A673 (cell line): ENCODE data around the gene MYLK4. TPM values are rescaled to one million over a fixed set of nuclear protein-coding genes. Genes with fewer than 3 reads are reported as not detected.

Experiments used
- BruUV-seq: library from RNA; stranded (reverse); fragments of 400-500 nt; replicated peaks from 2 replicates; lab custom pipeline; 2021; lab: Mats Ljungman, UMichigan
- CTCF ChIA-PET: fragments of 300-600 bp; sonication (Branson Sonifier 250); formaldehyde crosslinking; loops from one replicate; lab custom pipeline; 2022; ENCODE audit warnings: antibody characterized with exemption; lab: Charles Lee
- POLR2A ChIA-PET: fragments of 300-600 bp; sonication (Branson Sonifier 250); formaldehyde crosslinking; loops from one replicate; lab custom pipeline; 2022; ENCODE audit warnings: antibody characterized with exemption; ENCODE audit not compliant: low non-redundant PET; lab: Charles Lee
- DNase-seq: peaks from one replicate; pipeline ENCODE4 v3.0.0-alpha.2; 2015; ENCODE audit warnings: low spot score
- H3K27ac ChIP-seq: fragments of 200-600 bp; sonication (generic); 2 replicates; pipeline ENCODE4 v1.5.1; 2016; ENCODE audit warnings: mixed run types, low read depth, mild to moderate bottlenecking, mixed read lengths, antibody characterized with exemption, low read length; ENCODE audit not compliant: poor library complexity, severe bottlenecking
- H3K27me3 ChIP-seq: fragments of 200-600 bp; sonication (generic); replicated peaks from 2 replicates; pipeline ENCODE4 v1.6.1; 2017; ENCODE audit warnings: mixed run types, low read depth, mild to moderate bottlenecking, mixed read lengths, antibody characterized with exemption, low read length; ENCODE audit not compliant: insufficient read depth, poor library complexity
- H3K36me3 ChIP-seq: fragments of 200-600 bp; sonication (generic); 2 replicates; pipeline ENCODE4 v1.6.1; 2016; ENCODE audit warnings: mixed run types, mild to moderate bottlenecking, mixed read lengths, antibody characterized with exemption, low read length; ENCODE audit not compliant: insufficient read depth, poor library complexity, severe bottlenecking
- H3K4me1 ChIP-seq: fragments of 200-600 bp; sonication (generic); 2 replicates; pipeline ENCODE4 v1.6.1; 2017; ENCODE audit warnings: mixed run types, mild to moderate bottlenecking, mixed read lengths, antibody characterized with exemption, low read length; ENCODE audit not compliant: insufficient read depth, poor library complexity, severe bottlenecking
- H3K4me3 ChIP-seq: fragments of 200-600 bp; sonication (generic); 2 replicates; pipeline ENCODE4 v1.5.1; 2016; ENCODE audit warnings: low read depth, mixed run types, mild to moderate bottlenecking, mixed read lengths, low read length; ENCODE audit not compliant: poor library complexity, severe bottlenecking
- H3K9me3 ChIP-seq: fragments of 200-600 bp; sonication (generic); 2 replicates; pipeline ENCODE4 v1.6.1; 2016; ENCODE audit warnings: mixed run types, low read depth, mild to moderate bottlenecking, mixed read lengths, antibody characterized with exemption, low read length; ENCODE audit not compliant: poor library complexity, severe bottlenecking
- EZH2 ChIP-seq: fragments of 200-600 bp; sonication (generic); IDR thresholded peaks from 2 replicates; pipeline ENCODE4 v1.6.1; 2017; ENCODE audit warnings: borderline replicate concordance, low read depth, mild to moderate bottlenecking, mixed read lengths, antibody characterized with exemption, low read length; ENCODE audit not compliant: poor library complexity, severe bottlenecking
- intact Hi-C: fragments of 100-400 bp; cut with micrococcal nuclease; formaldehyde crosslinking; loops from one replicate; pipeline ENCODE4 v1.10.0; 2022; ENCODE audit not compliant: unreplicated experiment
- total RNA-seq: library from RNA; stranded (reverse); gene quantifications from 2 replicates; pipeline ENCODE4 v1.2.3, GENCODE V29; 2021
- TF ChIP-seq, protein P1 (sequence below): fragments of 300-800, 200-600 bp; sonication (generic); conservative IDR thresholded peaks from 2 replicates; pipeline ENCODE4 v1.5.1; 2017; ENCODE audit warnings: low read depth, mild to moderate bottlenecking, antibody characterized with exemption, low read length, moderate library complexity, mixed read lengths

Gene MYLK4
- total RNA-seq, 1 experiment from 2014 or later, result 0.39 TPM

- H3K36me3 ChIP-seq, result no peaks in the 10 kb centered on the region
- BruUV-seq, result no TSS peak
- no peak overlapping the region for H3K27ac ChIP-seq
- ChIA-PET POLR2A (no interaction called here), CTCF (no interaction called here)
- H3K4me3 ChIP-seq, result no peak overlapping the region
- intact Hi-C loops, result no loop called here
- TF ChIP-seq, protein P1, sequence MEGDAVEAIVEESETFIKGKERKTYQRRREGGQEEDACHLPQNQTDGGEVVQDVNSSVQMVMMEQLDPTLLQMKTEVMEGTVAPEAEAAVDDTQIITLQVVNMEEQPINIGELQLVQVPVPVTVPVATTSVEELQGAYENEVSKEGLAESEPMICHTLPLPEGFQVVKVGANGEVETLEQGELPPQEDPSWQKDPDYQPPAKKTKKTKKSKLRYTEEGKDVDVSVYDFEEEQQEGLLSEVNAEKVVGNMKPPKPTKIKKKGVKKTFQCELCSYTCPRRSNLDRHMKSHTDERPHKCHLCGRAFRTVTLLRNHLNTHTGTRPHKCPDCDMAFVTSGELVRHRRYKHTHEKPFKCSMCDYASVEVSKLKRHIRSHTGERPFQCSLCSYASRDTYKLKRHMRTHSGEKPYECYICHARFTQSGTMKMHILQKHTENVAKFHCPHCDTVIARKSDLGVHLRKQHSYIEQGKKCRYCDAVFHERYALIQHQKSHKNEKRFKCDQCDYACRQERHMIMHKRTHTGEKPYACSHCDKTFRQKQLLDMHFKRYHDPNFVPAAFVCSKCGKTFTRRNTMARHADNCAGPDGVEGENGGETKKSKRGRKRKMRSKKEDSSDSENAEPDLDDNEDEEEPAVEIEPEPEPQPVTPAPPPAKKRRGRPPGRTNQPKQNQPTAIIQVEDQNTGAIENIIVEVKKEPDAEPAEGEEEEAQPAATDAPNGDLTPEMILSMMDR, result no peak
- no peak for TF ChIP-seq EZH2
- H3K27me3 ChIP-seq, result no peaks in the 10 kb centered on the region
- DNase-seq, result no peak
- H3K4me1 ChIP-seq, result peaks cover 1% of the 10 kb centered on the region
- H3K9me3 ChIP-seq, result no peaks in the 10 kb centered on the region
Measured at GRCh38 chr6:2639167-2639566, 111.6 kb downstream of the MYLK4 start.

DNA sequence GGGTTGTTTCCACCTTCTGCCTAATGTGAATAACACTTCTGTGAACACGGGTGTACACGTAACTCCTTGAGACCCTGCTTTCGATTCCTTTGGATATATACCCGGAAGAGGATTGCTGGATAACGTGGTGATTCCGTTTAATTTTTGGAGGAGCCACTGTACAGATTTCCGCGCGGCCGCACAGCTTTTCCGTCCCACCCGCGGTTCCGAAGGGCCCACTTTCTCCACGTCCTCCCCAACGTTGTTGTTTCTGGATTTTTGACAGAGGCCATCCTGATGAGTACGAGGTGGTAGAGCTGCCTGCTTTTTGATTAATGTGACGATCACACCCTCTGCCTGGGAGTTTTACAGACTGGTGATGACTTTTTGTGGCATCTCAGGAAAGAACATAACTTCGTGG is 114.0 kb downstream of the MYLK4 start:
- peaks cover 6% of the 10 kb centered on the region for H3K4me1 ChIP-seq
- no peaks in the 10 kb centered on the region for H3K27me3 ChIP-seq
- no peaks in the 10 kb centered on the region for H3K36me3 ChIP-seq
- POLR2A ChIA-PET, result no interaction called here
- no peaks in the 10 kb centered on the region for H3K9me3 ChIP-seq
- no peak for DNase-seq
- intact Hi-C loops, result no loop called here
- CTCF ChIA-PET, result no interaction called here
- H3K4me3 ChIP-seq, result no peak overlapping the region
- BruUV-seq, result no TSS peak
- no peak overlapping the region for H3K27ac ChIP-seq
- TF ChIP-seq, protein P1, result no peak
- no peak for TF ChIP-seq EZH2

DNA sequence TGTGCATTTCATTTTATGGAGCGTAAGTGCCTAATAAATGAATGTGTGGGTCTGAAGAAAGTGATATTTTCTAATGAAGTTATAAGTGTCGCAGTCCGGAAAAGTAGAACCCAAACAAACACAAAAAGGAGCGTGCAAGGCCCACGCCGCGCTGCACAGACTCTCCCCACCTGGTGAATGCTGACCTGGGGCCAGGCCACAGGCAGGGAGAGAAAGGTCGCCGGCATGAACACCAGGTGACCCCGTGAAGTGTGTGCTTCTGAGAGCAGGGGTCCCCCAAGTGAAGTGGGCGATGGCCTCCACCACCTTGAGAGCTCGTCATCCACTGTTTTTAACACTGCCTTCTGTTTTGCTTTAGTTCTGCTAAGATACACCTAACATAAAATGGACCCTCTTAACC is 114.8 kb downstream of the MYLK4 start:
- DNase-seq, result no peak
- ChIA-PET POLR2A (no interaction called here), CTCF (no interaction called here)
- H3K27me3 ChIP-seq, result no peaks in the 10 kb centered on the region
- no peak overlapping the region for H3K27ac ChIP-seq
- no TSS peak for BruUV-seq
- TF ChIP-seq, protein P1, result no peak
- no peak for TF ChIP-seq EZH2
- H3K9me3 ChIP-seq, result no peaks in the 10 kb centered on the region
- intact Hi-C loops, result loop anchor here (2.0 kb wide), 1 partner anchor 1039 kb away; no protein-coding TSS in a partner anchor
- H3K36me3 ChIP-seq, result no peaks in the 10 kb centered on the region
- H3K4me1 ChIP-seq, result peaks cover 6% of the 10 kb centered on the region
- H3K4me3 ChIP-seq, result no peak overlapping the region
